Loucy (cell line): ENCODE results near the gene NCKAP5.

Experiments
- H2AFZ ChIP-seq: fragments of 200-600 bp; sonication (generic); 2 replicates; pipeline ENCODE4 v1.6.0; 2016; ENCODE audit warnings: antibody characterized with exemption, mild to moderate bottlenecking, low read length, moderate library complexity
- H3F3A ChIP-seq: fragments of 200-600 bp; 2 replicates; pipeline ENCODE4 v1.6.0; 2016; ENCODE audit warnings: antibody characterized with exemption, low read depth, mild to moderate bottlenecking
- H3K27me3 ChIP-seq: fragments of 200-600 bp; sonication (generic); 2 replicates; pipeline ENCODE4 v1.6.1; 2014; ENCODE audit warnings: low read length, mild to moderate bottlenecking; ENCODE audit not compliant: insufficient read depth, poor library complexity, severe bottlenecking
- H3K36me3 ChIP-seq: fragments of 200-600 bp; sonication (generic); 2 replicates; pipeline ENCODE4 v1.6.1; 2016; ENCODE audit warnings: low read length; ENCODE audit not compliant: insufficient read depth
- H3K4me1 ChIP-seq: fragments of 200-600 bp; sonication (generic); 2 replicates; pipeline ENCODE4 v1.5.1; 2014; ENCODE audit warnings: low read length, mild to moderate bottlenecking; ENCODE audit not compliant: insufficient read depth, poor library complexity, severe bottlenecking
- H3K4me2 ChIP-seq: fragments of 200-600 bp; sonication (generic); 2 replicates; pipeline ENCODE4 v1.6.0; 2014; ENCODE audit warnings: antibody characterized with exemption, low read length, low read depth, mild to moderate bottlenecking; ENCODE audit not compliant: poor library complexity, severe bottlenecking
- H3K4me3 ChIP-seq: fragments of 200-600 bp; sonication (generic); 2 replicates; pipeline ENCODE4 v1.5.1; 2014; ENCODE audit warnings: low read length, mild to moderate bottlenecking, mixed read lengths; ENCODE audit not compliant: poor library complexity, severe bottlenecking
- H3K79me2 ChIP-seq: fragments of 200-600 bp; sonication (generic); 2 replicates; pipeline ENCODE4 v1.6.1; 2014; ENCODE audit warnings: low read length; ENCODE audit not compliant: insufficient read depth
- H3K9ac ChIP-seq: fragments of 200-600 bp; sonication (generic); 2 replicates; pipeline ENCODE4 v1.6.0; 2014; ENCODE audit warnings: mild to moderate bottlenecking, low read depth, low read length, moderate library complexity; ENCODE audit not compliant: poor library complexity, severe bottlenecking
- H3K9me2 ChIP-seq: fragments of 200-600 bp; sonication (generic); replicated peaks from 2 replicates; pipeline ENCODE4 v1.6.1; 2016; ENCODE audit warnings: low read depth, low read length, mixed read lengths
- H3K9me3 ChIP-seq: fragments of 200-600 bp; sonication (generic); 2 replicates; pipeline ENCODE4 v1.6.1; 2014; ENCODE audit warnings: mild to moderate bottlenecking, antibody characterized with exemption, low read length, low read depth; ENCODE audit not compliant: insufficient read depth
- H4K20me1 ChIP-seq: fragments of 200-600 bp; sonication (generic); 2 replicates; pipeline ENCODE4 v1.6.0; 2014; ENCODE audit warnings: antibody characterized with exemption, low read length, mild to moderate bottlenecking; ENCODE audit not compliant: insufficient read depth, poor library complexity, severe bottlenecking
- EZH2phosphoT487 ChIP-seq: fragments of 200-600 bp; IDR thresholded peaks from 2 replicates; pipeline ENCODE4 v1.6.1; 2018; ENCODE audit warnings: antibody characterized with exemption, mild to moderate bottlenecking, moderate library complexity, borderline replicate concordance
- TF ChIP-seq, protein P1 (sequence below): fragments of 200-600 bp; sonication (generic); conservative IDR thresholded peaks from 2 replicates; pipeline ENCODE4 v1.5.1; 2014; ENCODE audit warnings: mild to moderate bottlenecking, antibody characterized with exemption, low read length

The NCKAP5 gene

DNA sequence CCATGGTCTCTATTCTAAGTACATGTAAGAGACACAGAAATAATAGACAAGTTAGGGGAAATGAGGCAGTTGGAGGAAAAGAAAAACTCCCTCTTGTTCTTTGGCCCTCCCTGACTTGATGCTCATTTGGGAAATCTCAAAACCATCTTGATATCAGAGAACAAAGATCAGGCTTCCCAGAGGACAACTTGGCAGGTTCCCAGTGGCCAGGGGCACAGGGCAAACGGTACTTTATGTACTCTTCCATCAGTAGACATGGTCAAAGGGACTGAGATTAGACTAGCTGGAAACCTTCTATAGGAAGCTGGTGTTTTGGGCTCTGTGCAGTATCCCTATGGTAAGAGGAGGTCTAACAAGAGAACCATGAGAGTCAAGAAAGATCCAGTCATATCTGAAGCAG lies 56.6 kb downstream of the NCKAP5 start:
- H3K27me3 ChIP-seq, result no peaks in the 10 kb centered on the region
- no peaks in the 10 kb centered on the region for H3K4me1 ChIP-seq
- H3K4me3 ChIP-seq, result no peak overlapping the region
- H3K9me2 ChIP-seq, result no peaks in the 10 kb centered on the region
- H3K79me2 ChIP-seq, result no peaks in the 10 kb centered on the region
- TF ChIP-seq, protein P1, sequence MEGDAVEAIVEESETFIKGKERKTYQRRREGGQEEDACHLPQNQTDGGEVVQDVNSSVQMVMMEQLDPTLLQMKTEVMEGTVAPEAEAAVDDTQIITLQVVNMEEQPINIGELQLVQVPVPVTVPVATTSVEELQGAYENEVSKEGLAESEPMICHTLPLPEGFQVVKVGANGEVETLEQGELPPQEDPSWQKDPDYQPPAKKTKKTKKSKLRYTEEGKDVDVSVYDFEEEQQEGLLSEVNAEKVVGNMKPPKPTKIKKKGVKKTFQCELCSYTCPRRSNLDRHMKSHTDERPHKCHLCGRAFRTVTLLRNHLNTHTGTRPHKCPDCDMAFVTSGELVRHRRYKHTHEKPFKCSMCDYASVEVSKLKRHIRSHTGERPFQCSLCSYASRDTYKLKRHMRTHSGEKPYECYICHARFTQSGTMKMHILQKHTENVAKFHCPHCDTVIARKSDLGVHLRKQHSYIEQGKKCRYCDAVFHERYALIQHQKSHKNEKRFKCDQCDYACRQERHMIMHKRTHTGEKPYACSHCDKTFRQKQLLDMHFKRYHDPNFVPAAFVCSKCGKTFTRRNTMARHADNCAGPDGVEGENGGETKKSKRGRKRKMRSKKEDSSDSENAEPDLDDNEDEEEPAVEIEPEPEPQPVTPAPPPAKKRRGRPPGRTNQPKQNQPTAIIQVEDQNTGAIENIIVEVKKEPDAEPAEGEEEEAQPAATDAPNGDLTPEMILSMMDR, result no peak
- TF ChIP-seq EZH2phosphoT487, result no peak
- H3K4me2 ChIP-seq, result no peak overlapping the region
- no peak overlapping the region for H3K9ac ChIP-seq
- no peaks in the 10 kb centered on the region for H3F3A ChIP-seq
- H4K20me1 ChIP-seq, result no peaks in the 10 kb centered on the region
- no peak overlapping the region for H2AFZ ChIP-seq
- no peaks in the 10 kb centered on the region for H3K9me3 ChIP-seq
- H3K36me3 ChIP-seq, result no peaks in the 10 kb centered on the region

DNA sequence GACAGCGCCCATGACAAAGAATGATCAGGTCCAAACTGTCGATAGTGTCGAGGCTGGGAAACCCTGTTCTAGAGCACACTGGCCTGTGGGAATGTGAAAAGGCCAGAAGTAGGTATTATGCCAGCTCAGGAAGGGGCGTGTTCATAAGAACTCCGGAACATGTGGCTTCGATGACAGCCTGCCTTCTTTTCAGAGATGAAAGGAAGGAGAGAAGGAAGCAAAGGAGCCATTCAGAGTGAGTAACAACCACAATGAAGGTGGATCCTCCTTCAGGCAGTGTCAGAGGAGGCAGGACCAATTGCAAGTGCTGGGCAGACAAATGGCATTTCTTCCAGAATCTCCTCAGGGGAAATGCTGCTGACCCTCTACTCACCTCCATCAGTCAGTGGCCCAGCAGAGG lies 58.5 kb downstream of the NCKAP5 start:
- H3K79me2 ChIP-seq, result no peaks in the 10 kb centered on the region
- no peaks in the 10 kb centered on the region for H3K9me2 ChIP-seq
- no peak overlapping the region for H3K4me3 ChIP-seq
- H3K4me2 ChIP-seq, result no peak overlapping the region
- no peak overlapping the region for H3K9ac ChIP-seq
- TF ChIP-seq, protein P1, result no peak
- no peak for TF ChIP-seq EZH2phosphoT487
- no peak overlapping the region for H2AFZ ChIP-seq
- no peaks in the 10 kb centered on the region for H3K4me1 ChIP-seq
- no peaks in the 10 kb centered on the region for H3F3A ChIP-seq
- H4K20me1 ChIP-seq, result no peaks in the 10 kb centered on the region
- no peaks in the 10 kb centered on the region for H3K36me3 ChIP-seq
- no peaks in the 10 kb centered on the region for H3K27me3 ChIP-seq
- no peaks in the 10 kb centered on the region for H3K9me3 ChIP-seq

DNA sequence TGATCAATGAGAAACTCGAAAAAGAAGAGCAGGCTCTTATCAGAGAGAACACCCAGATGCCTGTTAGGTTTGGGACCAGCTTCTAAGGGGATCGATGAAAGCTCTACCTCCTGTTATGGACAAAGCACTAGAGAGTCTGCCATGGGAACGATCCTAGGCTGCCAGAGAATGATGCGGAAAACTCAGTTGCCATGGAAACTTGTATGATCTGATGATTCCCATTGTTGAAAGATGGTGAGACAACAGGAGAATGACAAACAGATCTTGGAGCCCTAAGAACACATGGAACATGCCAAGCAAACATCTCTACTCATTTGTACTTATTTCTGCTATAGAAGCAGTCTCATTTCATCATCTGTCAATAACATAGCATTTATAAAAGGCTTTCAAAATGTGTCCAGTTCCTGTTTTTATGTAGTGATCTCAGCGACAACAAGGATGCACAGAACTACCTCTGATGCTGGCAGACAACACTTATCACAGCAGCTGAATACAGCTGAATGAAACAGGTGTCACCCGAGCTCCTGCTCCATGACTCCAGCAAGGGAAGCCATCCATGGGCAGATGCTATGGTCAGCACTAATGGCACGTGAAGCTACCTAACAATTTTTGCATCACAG lies 59.6 kb downstream of the NCKAP5 start:
- no peaks in the 10 kb centered on the region for H3K79me2 ChIP-seq
- H3K9me3 ChIP-seq, result no peaks in the 10 kb centered on the region; the same call in 1 of the 2 replicates
- no peak overlapping the region for H3K4me3 ChIP-seq
- no peaks in the 10 kb centered on the region for H3K4me1 ChIP-seq
- no peaks in the 10 kb centered on the region for H3K9me2 ChIP-seq
- H3K27me3 ChIP-seq, result no peaks in the 10 kb centered on the region
- no peaks in the 10 kb centered on the region for H3K36me3 ChIP-seq
- H2AFZ ChIP-seq, result no peak overlapping the region
- H3K9ac ChIP-seq, result no peak overlapping the region
- no peak overlapping the region for H3K4me2 ChIP-seq
- no peaks in the 10 kb centered on the region for H3F3A ChIP-seq
- no peak for TF ChIP-seq EZH2phosphoT487
- TF ChIP-seq, protein P1, result no peak
- no peaks in the 10 kb centered on the region for H4K20me1 ChIP-seq
